Liver (tissue), 3 donors: ENCODE results near the gene PRR5L.

Experiments
- CTCF ChIP-seq: fragments of 150-350 bp; IDR thresholded peaks from 2 replicates; pipeline ENCODE4 v1.5.1; 2017; ENCODE audit warnings: improper control_type of control experiment, low read depth, low read length; ENCODE audit not compliant: missing input control
- EGR1 ChIP-seq, 2 donors: IDR thresholded peaks; 2 replicates each; pipeline ENCODE4 v1.6.1; 2016 to 2018; ENCODE audit warnings: antibody characterized with exemption in 2 of 2, low read depth in 2 of 2
- JUND ChIP-seq, 2 donors: IDR thresholded peaks; 2 replicates each; pipeline ENCODE4 v1.6.1; 2016; ENCODE audit warnings: antibody characterized with exemption in 2 of 2
- MAX ChIP-seq: IDR thresholded peaks from 2 replicates; pipeline ENCODE4 v1.6.1; 2016; ENCODE audit warnings: antibody characterized with exemption
- RAD21 ChIP-seq, 2 donors: IDR thresholded peaks; 2 replicates each; pipeline ENCODE4 v1.6.1; 2016; ENCODE audit warnings: antibody characterized with exemption in 2 of 2, mild to moderate bottlenecking in 2 of 2
- RXRA ChIP-seq, 2 donors: IDR thresholded peaks; 2 replicates each; pipeline ENCODE4 v1.6.1; 2017 to 2018; ENCODE audit warnings: antibody characterized with exemption in 2 of 2, mild to moderate bottlenecking in 1 of 2
- SP1 ChIP-seq: IDR thresholded peaks from 2 replicates; pipeline ENCODE4 v1.6.1; 2018; ENCODE audit warnings: antibody characterized with exemption, mild to moderate bottlenecking
- TAF1 ChIP-seq: conservative IDR thresholded peaks from 2 replicates; pipeline ENCODE4 v1.6.1; 2016; ENCODE audit warnings: antibody characterized with exemption, mild to moderate bottlenecking
- TF ChIP-seq, protein P1 (sequence below): IDR thresholded peaks from 2 replicates; pipeline ENCODE4 v1.6.1; 2016; ENCODE audit warnings: antibody characterized with exemption
- donor health status: healthy.
- donor health status: healthy.

DNA sequence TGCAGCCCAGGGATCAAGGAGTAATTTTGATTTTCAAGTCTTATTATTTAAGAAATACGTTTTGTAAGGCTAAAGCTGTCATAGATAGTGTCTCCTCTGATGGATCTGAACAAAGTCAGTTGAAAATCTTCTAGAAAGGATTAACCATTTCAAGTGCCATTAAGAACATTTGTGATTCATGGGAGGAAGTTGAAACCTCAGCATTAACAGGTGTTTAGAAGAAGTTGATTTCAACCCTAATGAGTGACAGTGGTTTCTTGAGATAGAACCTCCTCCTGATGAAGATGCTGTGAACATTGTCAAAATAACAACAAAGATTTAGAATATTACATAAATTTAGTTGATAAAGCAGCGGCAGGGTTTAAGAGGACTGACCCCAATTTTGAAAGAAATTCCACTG is 61.7 kb downstream of the PRR5L start:
- TF ChIP-seq, protein P1, sequence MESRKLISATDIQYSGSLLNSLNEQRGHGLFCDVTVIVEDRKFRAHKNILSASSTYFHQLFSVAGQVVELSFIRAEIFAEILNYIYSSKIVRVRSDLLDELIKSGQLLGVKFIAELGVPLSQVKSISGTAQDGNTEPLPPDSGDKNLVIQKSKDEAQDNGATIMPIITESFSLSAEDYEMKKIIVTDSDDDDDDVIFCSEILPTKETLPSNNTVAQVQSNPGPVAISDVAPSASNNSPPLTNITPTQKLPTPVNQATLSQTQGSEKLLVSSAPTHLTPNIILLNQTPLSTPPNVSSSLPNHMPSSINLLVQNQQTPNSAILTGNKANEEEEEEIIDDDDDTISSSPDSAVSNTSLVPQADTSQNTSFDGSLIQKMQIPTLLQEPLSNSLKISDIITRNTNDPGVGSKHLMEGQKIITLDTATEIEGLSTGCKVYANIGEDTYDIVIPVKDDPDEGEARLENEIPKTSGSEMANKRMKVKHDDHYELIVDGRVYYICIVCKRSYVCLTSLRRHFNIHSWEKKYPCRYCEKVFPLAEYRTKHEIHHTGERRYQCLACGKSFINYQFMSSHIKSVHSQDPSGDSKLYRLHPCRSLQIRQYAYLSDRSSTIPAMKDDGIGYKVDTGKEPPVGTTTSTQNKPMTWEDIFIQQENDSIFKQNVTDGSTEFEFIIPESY, result no peak
- TF ChIP-seq CTCF (no peak), SP1 (no peak), RAD21 (IDR thresholded peaks at IDR 0.05) (no peak), MAX (no peak), TAF1 (no peak), JUND (IDR thresholded peaks at IDR 0.05) (no peak), RXRA (IDR thresholded peaks at IDR 0.05) (no peak), EGR1 (IDR thresholded peaks at IDR 0.05; ENCODE audit: low read depth in 2 of 2) (no peak)
